Stimulated activated CD4-positive, alpha-beta T cell treated with anti-CD3 and anti-CD28 coated beads, TNF-alpha, amount 100 ng/mL, for 1 hour (primary cell): ENCODE data around the gene GPR68.
"Not testable (repeated sequence)": the region's sequence is repeated elsewhere in the genome, so short reads cannot be mapped to it uniquely, and the experiment has no call there.

Experiments
- DNase-seq, 3 donors: peaks; one replicate each; pipeline ENCODE4 v3.0.0-alpha.2; 2020; ENCODE audit warnings: low read depth in 3 of 3, low spot score in 1 of 3

The GPR68 gene

GRCh38 chr14:91253795-91254323 is 9.4 kb upstream of the GPR68 start:
- DNase-seq = no peak

- DNase-seq = peak in 1 of 3 donors; percentile 44
Observed at GRCh38 chr14:91252871-91253794, 8.6 kb upstream of the GPR68 start.

GRCh38 chr14:91250912-91251311 is 6.4 kb upstream of the GPR68 start:
- DNase-seq = no peak

GRCh38 chr14:91249841-91250616 is 5.5 kb upstream of the GPR68 start:
- DNase-seq = no peak

- DNase-seq = peak in 2 of 3 donors; percentile 62 to 70
Observed at GRCh38 chr14:91246051-91246852, 1.7 kb upstream of the GPR68 start.

GRCh38 chr14:91245616-91246015 is 1.1 kb upstream of the GPR68 start:
- not testable (repeated sequence) for DNase-seq

GRCh38 chr14:91245029-91245428 is 525 bp upstream of the GPR68 start:
- peak in 1 of 3 donors; percentile 44 for DNase-seq

- no peak for DNase-seq
Observed at GRCh38 chr14:91243074-91243471, 1.4 kb downstream of the GPR68 start.

- no peak for DNase-seq
Observed at GRCh38 chr14:91242635-91243034, 1.9 kb downstream of the GPR68 start.

GRCh38 chr14:91241863-91242262 is 2.6 kb downstream of the GPR68 start:
- DNase-seq = no peak

- DNase-seq = no peak
Observed at GRCh38 chr14:91238661-91239060, 5.8 kb downstream of the GPR68 start.

- DNase-seq = no peak
Observed at GRCh38 chr14:91238085-91238484, 6.4 kb downstream of the GPR68 start.

GRCh38 chr14:91237219-91237618 is 7.3 kb downstream of the GPR68 start:
- no peak for DNase-seq

GRCh38 chr14:91235841-91236240 is 8.7 kb downstream of the GPR68 start:
- DNase-seq = no peak

- no peak for DNase-seq
Observed at GRCh38 chr14:91234791-91235114, 9.8 kb downstream of the GPR68 start.

- no peak for DNase-seq
Observed at GRCh38 chr14:91233936-91234790, 10.3 kb downstream of the GPR68 start.

- no peak for DNase-seq
Observed at GRCh38 chr14:91232603-91233002, 11.9 kb downstream of the GPR68 start.

- no peak for DNase-seq
Observed at GRCh38 chr14:91232052-91232451, 12.5 kb downstream of the GPR68 start.

- no peak for DNase-seq
Observed at GRCh38 chr14:91231446-91231845, 13.1 kb downstream of the GPR68 start.

GRCh38 chr14:91230397-91231035 is 14.0 kb downstream of the GPR68 start:
- DNase-seq = no peak
